Activated T-helper 2 cell treated with anti-CD3 and anti-CD28 coated beads, Interferon-gamma antibody, Interleukin-2, Interleukin-4, amounts not matched to agents 10 μg/mL and 5 μg/mL and 100 μg/mL, durations not matched to agents 14 hours and 24 hours and 36 hours (primary cell): ENCODE data around the gene RAPGEFL1. TPM values are rescaled to one million over a fixed set of nuclear protein-coding genes. Genes with fewer than 3 reads are reported as not detected.
"Not testable (repeated sequence)": the region's sequence is repeated elsewhere in the genome, so short reads cannot be mapped to it uniquely, and the experiment has no call there.

Experiments
- DNase-seq: peaks from one replicate; pipeline ENCODE4 v3.0.0; 2021; ENCODE audit warnings: low spot score
- H3K27ac Mint-ChIP-seq: one replicate; pipeline ENCODE4 v1.8.0; 2021; ENCODE audit warnings: mixed read lengths
- H3K27me3 Mint-ChIP-seq: one replicate; pipeline ENCODE4 v1.8.0; 2021; ENCODE audit warnings: low read depth, mixed read lengths
- H3K36me3 Mint-ChIP-seq: one replicate; pipeline ENCODE4 v1.8.0; 2021; ENCODE audit warnings: low read depth, mixed read lengths
- H3K4me1 Mint-ChIP-seq: one replicate; pipeline ENCODE4 v1.8.0; 2021; ENCODE audit warnings: low read depth, mixed read lengths
- H3K4me3 Mint-ChIP-seq: one replicate; pipeline ENCODE4 v1.8.0; 2021; ENCODE audit warnings: low read depth, mild to moderate bottlenecking, moderate library complexity, mixed read lengths
- H3K9me3 Mint-ChIP-seq: one replicate; pipeline ENCODE4 v1.8.0; 2021; ENCODE audit warnings: mixed read lengths
- intact Hi-C: fragments of 100-400 bp; cut with micrococcal nuclease; formaldehyde crosslinking; loops from one replicate; pipeline ENCODE4 v1.15.1; 2023
- total RNA-seq: library from RNA; stranded (reverse); gene quantifications from 2 replicates; pipeline ENCODE4 v1.2.3, GENCODE V29; 2022

RAPGEFL1 gene
- total RNA-seq, 1 donor from 2014 or later = 12.3 TPM

DNA sequence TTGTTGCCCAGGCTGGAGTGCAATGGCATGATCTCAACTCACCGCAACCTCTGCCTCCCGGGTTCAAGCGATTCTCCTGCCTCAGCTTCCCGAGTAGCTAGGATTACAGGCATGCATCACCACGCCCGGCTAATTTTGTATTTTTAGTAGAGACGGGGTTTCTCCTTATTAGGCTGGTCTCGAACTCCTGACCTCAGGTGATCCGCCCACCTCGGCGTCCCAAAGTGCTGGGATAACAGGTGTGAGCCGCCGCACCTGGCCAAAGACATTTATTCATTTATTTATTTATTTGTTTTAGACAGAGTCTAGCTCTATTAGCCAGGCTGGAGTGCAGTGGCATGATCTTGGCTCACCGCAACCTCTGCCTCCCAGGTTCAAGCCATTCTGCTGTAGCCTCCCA is 51.9 kb downstream of the RAPGEFL1 start:
- H3K27me3 Mint-ChIP-seq, H3K27ac Mint-ChIP-seq, DNase-seq, H3K4me3 Mint-ChIP-seq, intact Hi-C loops, H3K4me1 Mint-ChIP-seq, H3K9me3 Mint-ChIP-seq: not testable (repeated sequence)
- H3K36me3 Mint-ChIP-seq = peaks cover 26% of the 10 kb centered on the region

DNA sequence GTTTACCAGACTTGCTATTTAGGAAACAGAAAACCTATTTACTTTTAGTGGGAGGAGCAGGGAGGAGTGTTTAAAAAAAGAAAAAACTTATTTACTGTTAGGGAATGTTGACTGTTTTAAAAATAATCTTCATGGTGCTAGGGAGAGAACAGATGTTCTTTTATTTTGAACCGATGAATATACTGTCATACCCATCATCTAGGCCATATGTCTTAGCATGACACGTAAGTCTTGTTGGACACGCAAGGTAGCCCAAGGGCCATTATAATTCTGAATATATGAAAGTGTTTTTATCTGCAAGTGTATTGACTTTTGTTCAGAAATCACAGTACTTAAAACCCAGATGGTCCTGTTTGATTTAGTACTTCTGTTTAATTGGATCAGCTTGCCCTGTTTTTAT is 53.4 kb downstream of the RAPGEFL1 start:
- intact Hi-C loops = no loop called here
- no peak overlapping the region for H3K4me3 Mint-ChIP-seq
- peaks cover under 1% of the 10 kb centered on the region for H3K4me1 Mint-ChIP-seq
- H3K9me3 Mint-ChIP-seq = no peaks in the 10 kb centered on the region
- H3K27me3 Mint-ChIP-seq = no peaks in the 10 kb centered on the region
- no peak for DNase-seq
- no peak overlapping the region for H3K27ac Mint-ChIP-seq
- peaks cover 28% of the 10 kb centered on the region for H3K36me3 Mint-ChIP-seq

DNA sequence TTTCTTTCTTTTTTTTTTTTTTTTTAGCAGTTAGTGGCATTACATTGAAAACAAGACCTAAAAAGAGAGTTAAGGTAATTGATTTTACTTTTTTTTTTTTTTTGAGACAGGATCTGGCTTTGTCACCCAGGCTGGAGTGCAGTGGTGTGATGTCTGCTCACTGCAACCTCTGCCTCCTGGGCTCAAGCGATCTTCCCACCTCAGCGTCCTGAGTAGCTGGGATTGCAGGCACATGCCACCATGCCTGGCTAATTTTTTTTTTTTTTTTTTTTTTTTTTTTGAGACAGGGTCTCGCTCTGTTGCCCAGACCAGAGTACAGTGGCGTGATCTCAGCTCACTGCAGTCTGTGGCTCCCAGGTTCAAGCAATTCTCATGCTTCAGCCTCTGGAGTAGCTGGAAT is 54.7 kb downstream of the RAPGEFL1 start:
- H3K27ac Mint-ChIP-seq, H3K4me3 Mint-ChIP-seq, DNase-seq, H3K4me1 Mint-ChIP-seq, H3K9me3 Mint-ChIP-seq, H3K27me3 Mint-ChIP-seq, intact Hi-C loops: not testable (repeated sequence)
- H3K36me3 Mint-ChIP-seq = peaks cover 28% of the 10 kb centered on the region

DNA sequence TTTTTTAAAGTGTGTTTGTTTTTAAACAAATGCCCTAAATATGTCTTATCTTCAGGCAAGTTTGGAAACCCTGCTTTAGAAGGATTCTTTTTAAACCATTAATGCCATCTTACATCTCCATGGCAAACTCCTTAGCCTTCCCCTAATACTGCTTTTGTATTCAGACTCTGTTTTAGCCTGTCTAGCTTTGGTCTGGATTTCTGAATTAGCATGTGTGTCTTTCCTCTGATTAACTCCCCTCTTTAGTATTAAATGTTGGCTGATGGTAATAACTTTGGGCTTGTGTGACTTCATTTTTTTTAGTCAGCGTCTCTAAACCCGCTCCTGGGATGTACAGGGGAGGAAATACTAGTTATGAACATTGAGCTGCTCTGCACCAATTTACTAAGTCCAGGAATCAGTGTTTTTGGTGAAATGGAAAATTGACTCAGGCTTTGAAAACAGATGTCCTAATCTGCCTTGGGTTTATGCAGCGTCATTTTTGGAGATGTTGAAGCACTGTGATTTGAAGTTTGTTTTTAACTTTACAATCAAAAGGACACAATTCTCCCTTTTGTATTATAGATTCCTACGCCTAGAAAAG is 64.1 kb downstream of the RAPGEFL1 start:
- Mint-ChIP-seq H3K4me1 (peaks cover 7% of the 10 kb centered on the region), H3K27me3 (no peaks in the 10 kb centered on the region), H3K27ac (no peak overlapping the region), H3K4me3 (no peak overlapping the region), H3K36me3 (peaks cover 4% of the 10 kb centered on the region), H3K9me3 (no peaks in the 10 kb centered on the region)
- intact Hi-C loops = no loop called here
- DNase-seq = no peak

DNA sequence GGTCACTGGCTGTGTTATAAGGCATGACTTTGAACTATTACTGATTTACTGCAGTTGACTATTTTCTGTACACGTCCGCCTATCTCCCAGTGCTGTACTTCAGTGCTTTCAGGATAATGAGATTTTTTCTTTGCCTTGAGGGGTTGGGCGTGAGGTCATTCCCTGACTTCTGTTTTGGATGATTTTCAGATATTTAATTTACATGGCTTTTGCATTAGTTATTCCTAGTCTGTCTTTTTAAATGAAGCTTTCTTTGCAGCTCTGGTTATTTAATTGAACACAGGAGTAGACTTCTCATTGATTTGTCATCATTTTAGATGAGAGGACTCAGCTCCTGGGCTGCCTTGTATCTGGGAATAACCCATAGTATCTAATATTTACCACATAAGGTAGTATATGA is 65.5 kb downstream of the RAPGEFL1 start:
- no peak overlapping the region for H3K4me3 Mint-ChIP-seq
- no peak overlapping the region for H3K27ac Mint-ChIP-seq
- peaks cover 7% of the 10 kb centered on the region for H3K4me1 Mint-ChIP-seq
- H3K9me3 Mint-ChIP-seq = no peaks in the 10 kb centered on the region
- intact Hi-C loops = no loop called here
- no peaks in the 10 kb centered on the region for H3K27me3 Mint-ChIP-seq
- no peak for DNase-seq
- peaks cover 4% of the 10 kb centered on the region for H3K36me3 Mint-ChIP-seq

DNA sequence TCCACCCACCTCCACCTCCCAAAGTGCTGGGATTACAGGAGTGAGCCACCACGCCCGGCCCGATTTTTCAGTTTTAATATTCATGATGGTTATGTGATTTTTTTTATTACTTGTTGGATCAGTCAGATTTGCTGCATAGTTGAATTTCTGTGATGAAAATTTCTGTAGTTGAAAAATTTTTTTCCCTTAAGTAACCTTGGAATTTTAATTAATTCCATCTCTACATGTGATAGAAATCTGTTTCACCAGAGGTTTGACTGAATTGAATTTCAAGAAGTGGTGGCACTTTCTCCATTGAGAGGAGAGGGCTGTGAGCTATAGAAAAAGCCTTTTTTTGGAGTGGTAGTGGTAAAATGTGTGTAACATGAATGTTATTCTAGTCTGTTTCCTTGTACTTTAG is 66.5 kb downstream of the RAPGEFL1 start:
- peaks cover 4% of the 10 kb centered on the region for H3K36me3 Mint-ChIP-seq
- H3K4me3 Mint-ChIP-seq = no peak overlapping the region
- no peak overlapping the region for H3K27ac Mint-ChIP-seq
- no peaks in the 10 kb centered on the region for H3K27me3 Mint-ChIP-seq
- no peaks in the 10 kb centered on the region for H3K9me3 Mint-ChIP-seq
- DNase-seq = no peak
- peaks cover 7% of the 10 kb centered on the region for H3K4me1 Mint-ChIP-seq
- intact Hi-C loops = no loop called here

DNA sequence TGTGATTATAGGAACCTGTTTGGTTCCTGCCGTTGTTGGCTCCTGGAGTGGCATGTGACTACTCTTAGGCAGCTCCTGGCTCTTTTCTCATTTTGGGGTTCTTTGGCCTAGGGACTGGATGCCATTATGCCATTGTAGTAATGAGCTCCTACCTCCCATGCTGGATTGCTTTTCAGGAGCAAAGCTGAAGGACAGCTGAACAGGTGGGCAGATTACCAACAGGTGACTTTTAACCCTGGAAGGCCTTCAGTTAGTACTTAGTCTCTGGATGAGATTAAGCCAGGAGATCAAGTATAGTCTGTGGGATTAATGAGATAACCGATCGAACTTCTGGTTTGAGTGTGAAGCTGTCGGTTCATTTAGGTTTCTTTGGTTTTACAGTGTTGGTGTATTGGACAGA is 67.0 kb downstream of the RAPGEFL1 start:
- intact Hi-C loops = no loop called here
- Mint-ChIP-seq H3K9me3 (no peaks in the 10 kb centered on the region), H3K36me3 (peaks cover 4% of the 10 kb centered on the region), H3K27me3 (no peaks in the 10 kb centered on the region), H3K4me3 (no peak overlapping the region), H3K27ac (no peak overlapping the region), H3K4me1 (peaks cover 7% of the 10 kb centered on the region)
- no peak for DNase-seq

Other genes starting within 250 kb of the RAPGEFL1 start
- gene ORMDL3, start 249.9 kb upstream of the RAPGEFL1 start, total RNA-seq = 66.1 and 74.3 TPM in 2 replicates
- gene LRRC3C, start 249.7 kb upstream of the RAPGEFL1 start, total RNA-seq = not detected in 2 replicates
- 0.11 and 0.53 TPM in 2 replicates for gene GSDMA, start 214.5 kb upstream of the RAPGEFL1 start, total RNA-seq
- 193 and 196 TPM in 2 replicates for gene PSMD3, start 196.7 kb upstream of the RAPGEFL1 start, total RNA-seq
- gene CSF3, start 162.0 kb upstream of the RAPGEFL1 start, total RNA-seq = not detected in 2 replicates
- 110 and 116 TPM in 2 replicates for gene MED24, start 123.1 kb upstream of the RAPGEFL1 start, total RNA-seq
- gene THRA, start 114.5 kb upstream of the RAPGEFL1 start, total RNA-seq = 4.9 and 5.6 TPM in 2 replicates
- gene NR1D1, start 76.9 kb upstream of the RAPGEFL1 start, total RNA-seq = 6.6 and 6.8 TPM in 2 replicates
- 87.6 and 95.8 TPM in 2 replicates for gene MSL1, start 55.5 kb upstream of the RAPGEFL1 start, total RNA-seq
- gene CASC3, start 36.9 kb upstream of the RAPGEFL1 start, total RNA-seq = 118 and 120 TPM in 2 replicates
- 26.9 and 27.2 TPM in 2 replicates for gene WIPF2, start 41.8 kb downstream of the RAPGEFL1 start, total RNA-seq
- 126 and 133 TPM in 2 replicates for gene CDC6, start 110.4 kb downstream of the RAPGEFL1 start, total RNA-seq
- gene RARA, start 131.7 kb downstream of the RAPGEFL1 start, total RNA-seq = 30.4 and 35.1 TPM in 2 replicates
- gene GJD3, start 187.3 kb downstream of the RAPGEFL1 start, total RNA-seq = 0.48 TPM in 1 of 2 replicates, not detected in the other
- gene TOP2A, start 240.4 kb downstream of the RAPGEFL1 start, total RNA-seq = 193 and 199 TPM in 2 replicates